Osteoblast (primary cell): Measurements from ENCODE around the gene WFDC12. TPM values are rescaled to one million over a fixed set of nuclear protein-coding genes. Genes with fewer than 3 reads are reported as not detected.
A peak's percentile ranks its signal among the peaks of the same experiment; 100 is the strongest.

ENCODE experiments used
- DNase-seq: peaks from one replicate; pipeline ENCODE4 v3.0.0; 2011; ENCODE audit warnings: low spot score, mixed read lengths; ENCODE audit not compliant: insufficient read length; ENCODE audit errors: missing footprints
- H2AFZ ChIP-seq: 2 replicates; pipeline ENCODE4 v1.6.0; 2011; ENCODE audit warnings: mild to moderate bottlenecking, low read length
- H3K27ac ChIP-seq: 2 replicates; pipeline ENCODE4 v1.5.1; 2011; ENCODE audit warnings: mild to moderate bottlenecking, low read depth, low read length, moderate library complexity
- H3K27me3 ChIP-seq: 2 replicates; pipeline ENCODE4 v1.6.0; 2012; ENCODE audit warnings: mild to moderate bottlenecking, control low read depth, inconsistent platforms, low read length, moderate library complexity; ENCODE audit not compliant: insufficient read depth
- H3K36me3 ChIP-seq: 2 replicates; pipeline ENCODE4 v1.5.1; 2011; ENCODE audit warnings: mild to moderate bottlenecking, low read length, control low read depth, moderate library complexity; ENCODE audit not compliant: insufficient read depth
- H3K4me1 ChIP-seq: 2 replicates; pipeline ENCODE4 v1.5.1; 2011; ENCODE audit warnings: mild to moderate bottlenecking, low read length, control low read depth, moderate library complexity; ENCODE audit not compliant: insufficient read depth
- H3K4me2 ChIP-seq: 2 replicates; pipeline ENCODE4 v1.6.0; 2011; ENCODE audit warnings: mild to moderate bottlenecking, low read length; ENCODE audit not compliant: insufficient read depth
- H3K4me3 ChIP-seq: fragments of 200-600 bp; sonication (generic); 3 replicates; pipeline ENCODE4 v1.5.1; 2012; ENCODE audit warnings: mild to moderate bottlenecking, low read length, inconsistent platforms; ENCODE audit not compliant: insufficient read depth
- H3K79me2 ChIP-seq: 2 replicates; pipeline ENCODE4 v1.6.0; 2012; ENCODE audit warnings: mild to moderate bottlenecking, low read length, control low read depth, inconsistent platforms; ENCODE audit not compliant: insufficient read depth
- H3K9me3 ChIP-seq: 2 replicates; pipeline ENCODE4 v1.5.1; 2011; ENCODE audit warnings: low read depth, low read length, control low read depth
- H4K20me1 ChIP-seq: 2 replicates; pipeline ENCODE4 v1.6.0; 2012; ENCODE audit warnings: mild to moderate bottlenecking, low read length, control low read depth; ENCODE audit not compliant: insufficient read depth
- CTCF ChIP-seq: IDR thresholded peaks from 2 replicates; pipeline ENCODE4 v1.5.1; 2011; ENCODE audit warnings: mild to moderate bottlenecking, low read depth, low read length, moderate library complexity; ENCODE audit errors: extremely low read depth
- total RNA-seq: library from RNA; depleted of rRNA; stranded (reverse); fragments of >200 nt; gene quantifications from 2 replicates; pipeline ENCODE4 v1.2.3, GENCODE V29; 2012

Gene WFDC12
- total RNA-seq, 1 donor: not detected

- no peak overlapping the region for H3K4me2 ChIP-seq
- no peaks in the 10 kb centered on the region for H3K27me3 ChIP-seq
- H3K79me2 ChIP-seq: no peaks in the 10 kb centered on the region
- no peaks in the 10 kb centered on the region for H4K20me1 ChIP-seq
- H3K4me1 ChIP-seq: peaks cover 27% of the 10 kb centered on the region
- no peaks in the 10 kb centered on the region for H3K9me3 ChIP-seq
- TF ChIP-seq CTCF: no peak
- H2AFZ ChIP-seq: no peak overlapping the region
- H3K27ac ChIP-seq: no peak overlapping the region
- no peak for DNase-seq
- no peak overlapping the region for H3K4me3 ChIP-seq
- H3K36me3 ChIP-seq: no peaks in the 10 kb centered on the region
Measured at GRCh38 chr20:45094201-45094600, 30.1 kb downstream of the WFDC12 start.

- no peak overlapping the region for H3K4me3 ChIP-seq
- no peak overlapping the region for H3K4me2 ChIP-seq
- no peak for DNase-seq
- no peaks in the 10 kb centered on the region for H3K36me3 ChIP-seq
- H3K4me1 ChIP-seq: peaks cover 40% of the 10 kb centered on the region
- no peak overlapping the region for H3K27ac ChIP-seq
- no peaks in the 10 kb centered on the region for H3K79me2 ChIP-seq
- no peaks in the 10 kb centered on the region for H3K9me3 ChIP-seq
- H2AFZ ChIP-seq: no peak overlapping the region
- no peaks in the 10 kb centered on the region for H4K20me1 ChIP-seq
- no peak for TF ChIP-seq CTCF
- no peaks in the 10 kb centered on the region for H3K27me3 ChIP-seq
Measured at GRCh38 chr20:45092898-45093297, 31.4 kb downstream of the WFDC12 start.

GRCh38 chr20:45091366-45091765 lies 32.9 kb downstream of the WFDC12 start:
- peak; percentile 68 for DNase-seq
- H4K20me1 ChIP-seq: no peaks in the 10 kb centered on the region
- H3K4me3 ChIP-seq: no peak overlapping the region
- H3K9me3 ChIP-seq: no peaks in the 10 kb centered on the region
- H3K27me3 ChIP-seq: no peaks in the 10 kb centered on the region
- H3K4me2 ChIP-seq: no peak overlapping the region
- H3K36me3 ChIP-seq: no peaks in the 10 kb centered on the region
- H3K27ac ChIP-seq: peak overlapping the region; percentile 27
- peaks cover 50% of the 10 kb centered on the region for H3K4me1 ChIP-seq
- TF ChIP-seq CTCF: no peak
- H2AFZ ChIP-seq: no peak overlapping the region
- no peaks in the 10 kb centered on the region for H3K79me2 ChIP-seq

GRCh38 chr20:45090481-45090880 lies 33.8 kb downstream of the WFDC12 start:
- peaks cover 48% of the 10 kb centered on the region for H3K4me1 ChIP-seq
- TF ChIP-seq CTCF: no peak
- H3K36me3 ChIP-seq: no peaks in the 10 kb centered on the region
- H4K20me1 ChIP-seq: no peaks in the 10 kb centered on the region
- DNase-seq: peak; percentile 76
- H3K4me3 ChIP-seq: no peak overlapping the region
- H3K79me2 ChIP-seq: no peaks in the 10 kb centered on the region
- H3K27ac ChIP-seq: peak overlapping the region; percentile 27
- H3K9me3 ChIP-seq: no peaks in the 10 kb centered on the region
- peak overlapping the region; percentile 3 for H3K4me2 ChIP-seq
- H2AFZ ChIP-seq: no peak overlapping the region
- H3K27me3 ChIP-seq: no peaks in the 10 kb centered on the region
